K562 (cell line): ENCODE measurements around the gene USP7. TPM values are rescaled to one million over a fixed set of nuclear protein-coding genes. Genes with fewer than 3 reads are reported as not detected.

ENCODE experiments used
- CBFA2T2 ChIP-seq: fragments of 450-650 bp; conservative IDR thresholded peaks from 2 replicates; pipeline ENCODE4 v1.6.1; 2017; ENCODE audit warnings: mild to moderate bottlenecking
- CBFB ChIP-seq: sonication (generic); formaldehyde crosslinking; IDR thresholded peaks from 2 replicates; pipeline ENCODE4 v1.4.0; 2020; ENCODE audit warnings: mild to moderate bottlenecking, missing genetic modification reagents
- CHD4 ChIP-seq: fragments of 200-600 bp; sonication (generic); IDR thresholded peaks from 3 replicates; pipeline ENCODE4 v1.6.1; 2012; ENCODE audit warnings: low read depth, mild to moderate bottlenecking, mixed read lengths, low read length, inconsistent platforms; ENCODE audit not compliant: insufficient read depth, insufficient replicate concordance, poor library complexity, severe bottlenecking
- DACH1 ChIP-seq: fragments of 450-650 bp; IDR thresholded peaks from 2 replicates; pipeline ENCODE4 v1.6.1; 2018; ENCODE audit not compliant: partially characterized antibody
- EHMT2 ChIP-seq: fragments of 450-650 bp; IDR thresholded peaks from 2 replicates; pipeline ENCODE4 v1.6.1; 2018; ENCODE audit warnings: antibody characterized with exemption
- HIVEP1 ChIP-seq: fragments of 250-450 bp; sonication (Bioruptor Pico); IDR thresholded peaks from 2 replicates; pipeline ENCODE4 v1.4.0; 2020; ENCODE audit warnings: mild to moderate bottlenecking
- KDM4B ChIP-seq, 2 experiments: fragments of 450-650 bp in 1 of 2; sonication (generic) in 1 of 2; IDR thresholded peaks; 2 replicates each; pipeline ENCODE4 v1.6.1; 2016 to 2017; ENCODE audit warnings: borderline replicate concordance in 2 of 2, antibody characterized with exemption in 1 of 2, low read depth in 1 of 2, mild to moderate bottlenecking in 1 of 2
- MCM2 ChIP-seq: fragments of 450-650 bp; IDR thresholded peaks from 2 replicates; pipeline ENCODE4 v1.6.1; 2017; ENCODE audit warnings: low read depth, mild to moderate bottlenecking
- YY1 ChIP-seq, 3 experiments: IDR thresholded peaks; 2 replicates each; pipeline ENCODE4 v1.6.1; 2011; ENCODE audit warnings: low read length in 2 of 3, mild to moderate bottlenecking in 2 of 3, moderate library complexity in 2 of 3, borderline replicate concordance in 1 of 3, control low read depth in 1 of 3, low read depth in 1 of 3; ENCODE audit not compliant: insufficient read depth in 3 of 3, insufficient replicate concordance in 2 of 3, control insufficient read depth in 1 of 3, insufficient read length in 1 of 3; ENCODE audit errors: extremely low read depth in 1 of 3
- ZNF696 ChIP-seq: fragments of 250-450 bp; sonication (Bioruptor Pico); conservative IDR thresholded peaks from 2 replicates; pipeline ENCODE4 v1.4.0; 2020; ENCODE audit warnings: mild to moderate bottlenecking, moderate library complexity
- ZSCAN29 ChIP-seq: fragments of 450-650 bp; IDR thresholded peaks from 2 replicates; pipeline ENCODE4 v1.6.1; 2017
- polyA plus RNA-seq, 8 experiments: library from polyadenylated mRNA; depleted of rRNA in 4 of 8; stranded (reverse) in 5 of 8; unstranded in 3 of 8; fragments of >200 nt; fragmentation: Nextera tagmentation in 2 of 8; fragmentation: Illumina TruSeq in 1 of 8; extraction: Ambion mirVana in 2 of 8; extraction: Trizol in 1 of 8; gene quantifications; 2 replicates each; pipeline versions ENCODE4 v1.2.1 to v1.2.3, GENCODE V29; 2011 to 2014; ENCODE audit warnings: inconsistent platforms in 1 of 8, missing spikeins in 1 of 8
- total RNA-seq, 7 experiments: library from RNA; depleted of rRNA in 6 of 7; stranded (reverse); fragments of >200 nt in 6 of 7; fragmentation: Illumina TruSeq in 2 of 7; extraction: Trizol in 2 of 7; gene quantifications; 2 replicates each; pipeline versions ENCODE4 v1.2.1 to v1.2.3, GENCODE V29; 2011 to 2021; ENCODE audit warnings: low replicate concordance in 1 of 7
- TF ChIP-seq, protein P1 (sequence below): sonication (generic); formaldehyde crosslinking; IDR thresholded peaks from 2 replicates; pipeline ENCODE4 v1.8.1; 2023; ENCODE audit warnings: missing genetic modification reagents, mild to moderate bottlenecking, borderline replicate concordance
- TF ChIP-seq, protein P2 (sequence below): fragments of 200-800 bp; sonication (Bioruptor generic); IDR thresholded peaks from 2 replicates; pipeline ENCODE4 v1.6.1; 2017; ENCODE audit warnings: missing genetic modification characterization, missing compliant biosample characterization
- TF ChIP-seq, protein P3 (sequence below): fragments of 450-650 bp; formaldehyde crosslinking; IDR thresholded peaks from 2 replicates; pipeline ENCODE4 v1.4.0; 2020; ENCODE audit warnings: mild to moderate bottlenecking, moderate library complexity
- TF ChIP-seq, protein P4 (sequence below): fragments of 150-350 bp; IDR thresholded peaks from 2 replicates; pipeline ENCODE4 v1.6.1; 2014; ENCODE audit warnings: low read depth, mild to moderate bottlenecking, low read length, borderline replicate concordance

Gene USP7
- total and polyA plus RNA-seq, 9 of the 15 experiments (the other 6 are each of a cell fraction or from before 2014, with no cell fraction given), result 17.1 to 145 (median 57.9) TPM

DNA sequence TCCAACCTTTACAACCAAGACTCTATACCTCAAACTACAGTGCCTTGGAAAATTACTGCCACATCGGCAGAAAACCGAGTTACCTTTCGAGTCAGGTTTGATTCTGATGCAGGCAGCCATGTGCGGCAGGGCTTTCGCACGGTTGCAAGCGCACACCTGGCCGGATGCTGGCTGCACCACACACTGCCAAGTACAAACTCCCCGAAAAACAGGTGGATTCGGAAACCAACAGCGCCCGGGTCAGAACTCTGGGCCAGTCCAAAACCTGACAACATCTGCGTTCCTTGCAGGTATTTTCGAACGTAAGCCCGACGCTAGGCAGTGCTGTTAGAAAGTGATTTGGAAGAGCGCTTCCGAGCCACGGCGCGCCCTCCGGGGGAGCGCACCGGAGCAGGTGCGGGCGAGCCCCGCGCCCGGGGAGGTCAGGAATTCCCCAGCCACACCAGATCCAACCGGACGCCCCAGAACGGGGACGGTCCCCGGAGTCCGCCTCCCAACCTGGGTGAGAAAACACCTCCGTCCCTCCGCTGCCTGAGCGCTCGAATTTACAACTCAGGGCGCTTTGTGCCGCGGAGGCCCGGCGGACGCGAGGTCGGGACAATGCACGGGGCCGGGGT lies 1.2 kb downstream of the USP7 start (continued):
- TF ChIP-seq CHD4 (no peak), EHMT2 (no peak), ZNF696 (CRISPR knock-in tag) (no peak), CBFB (no peak), KDM4B (IDR thresholded peaks at IDR 0.05; ENCODE audit: borderline replicate concordance in 2 of 2, low read depth in 1 of 2) (no peak), DACH1 (no peak), YY1 (IDR thresholded peaks at IDR 0.05; ENCODE audit: borderline replicate concordance in 1 of 3, control insufficient read depth in 1 of 3, extremely low read depth in 1 of 3, insufficient read depth in 3 of 3, insufficient read length in 1 of 3, insufficient replicate concordance in 2 of 3, low read depth in 1 of 3, low read length in 2 of 3) (no peak), CBFA2T2 (no peak), ZSCAN29 (no peak), MCM2 (no peak), HIVEP1 (CRISPR knock-in tag) (no peak)
- TF ChIP-seq, protein P1, sequence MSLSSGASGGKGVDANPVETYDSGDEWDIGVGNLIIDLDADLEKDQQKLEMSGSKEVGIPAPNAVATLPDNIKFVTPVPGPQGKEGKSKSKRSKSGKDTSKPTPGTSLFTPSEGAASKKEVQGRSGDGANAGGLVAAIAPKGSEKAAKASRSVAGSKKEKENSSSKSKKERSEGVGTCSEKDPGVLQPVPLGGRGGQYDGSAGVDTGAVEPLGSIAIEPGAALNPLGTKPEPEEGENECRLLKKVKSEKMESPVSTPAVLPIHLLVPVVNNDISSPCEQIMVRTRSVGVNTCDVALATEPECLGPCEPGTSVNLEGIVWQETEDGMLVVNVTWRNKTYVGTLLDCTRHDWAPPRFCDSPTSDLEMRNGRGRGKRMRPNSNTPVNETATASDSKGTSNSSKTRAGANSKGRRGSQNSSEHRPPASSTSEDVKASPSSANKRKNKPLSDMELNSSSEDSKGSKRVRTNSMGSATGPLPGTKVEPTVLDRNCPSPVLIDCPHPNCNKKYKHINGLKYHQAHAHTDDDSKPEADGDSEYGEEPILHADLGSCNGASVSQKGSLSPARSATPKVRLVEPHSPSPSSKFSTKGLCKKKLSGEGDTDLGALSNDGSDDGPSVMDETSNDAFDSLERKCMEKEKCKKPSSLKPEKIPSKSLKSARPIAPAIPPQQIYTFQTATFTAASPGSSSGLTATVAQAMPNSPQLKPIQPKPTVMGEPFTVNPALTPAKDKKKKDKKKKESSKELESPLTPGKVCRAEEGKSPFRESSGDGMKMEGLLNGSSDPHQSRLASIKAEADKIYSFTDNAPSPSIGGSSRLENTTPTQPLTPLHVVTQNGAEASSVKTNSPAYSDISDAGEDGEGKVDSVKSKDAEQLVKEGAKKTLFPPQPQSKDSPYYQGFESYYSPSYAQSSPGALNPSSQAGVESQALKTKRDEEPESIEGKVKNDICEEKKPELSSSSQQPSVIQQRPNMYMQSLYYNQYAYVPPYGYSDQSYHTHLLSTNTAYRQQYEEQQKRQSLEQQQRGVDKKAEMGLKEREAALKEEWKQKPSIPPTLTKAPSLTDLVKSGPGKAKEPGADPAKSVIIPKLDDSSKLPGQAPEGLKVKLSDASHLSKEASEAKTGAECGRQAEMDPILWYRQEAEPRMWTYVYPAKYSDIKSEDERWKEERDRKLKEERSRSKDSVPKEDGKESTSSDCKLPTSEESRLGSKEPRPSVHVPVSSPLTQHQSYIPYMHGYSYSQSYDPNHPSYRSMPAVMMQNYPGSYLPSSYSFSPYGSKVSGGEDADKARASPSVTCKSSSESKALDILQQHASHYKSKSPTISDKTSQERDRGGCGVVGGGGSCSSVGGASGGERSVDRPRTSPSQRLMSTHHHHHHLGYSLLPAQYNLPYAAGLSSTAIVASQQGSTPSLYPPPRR (CRISPR knock-in tag), result no peak
- TF ChIP-seq, protein P2, sequence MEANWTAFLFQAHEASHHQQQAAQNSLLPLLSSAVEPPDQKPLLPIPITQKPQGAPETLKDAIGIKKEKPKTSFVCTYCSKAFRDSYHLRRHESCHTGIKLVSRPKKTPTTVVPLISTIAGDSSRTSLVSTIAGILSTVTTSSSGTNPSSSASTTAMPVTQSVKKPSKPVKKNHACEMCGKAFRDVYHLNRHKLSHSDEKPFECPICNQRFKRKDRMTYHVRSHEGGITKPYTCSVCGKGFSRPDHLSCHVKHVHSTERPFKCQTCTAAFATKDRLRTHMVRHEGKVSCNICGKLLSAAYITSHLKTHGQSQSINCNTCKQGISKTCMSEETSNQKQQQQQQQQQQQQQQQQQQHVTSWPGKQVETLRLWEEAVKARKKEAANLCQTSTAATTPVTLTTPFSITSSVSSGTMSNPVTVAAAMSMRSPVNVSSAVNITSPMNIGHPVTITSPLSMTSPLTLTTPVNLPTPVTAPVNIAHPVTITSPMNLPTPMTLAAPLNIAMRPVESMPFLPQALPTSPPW (CRISPR knock-in tag), result no peak
- TF ChIP-seq, protein P3, sequence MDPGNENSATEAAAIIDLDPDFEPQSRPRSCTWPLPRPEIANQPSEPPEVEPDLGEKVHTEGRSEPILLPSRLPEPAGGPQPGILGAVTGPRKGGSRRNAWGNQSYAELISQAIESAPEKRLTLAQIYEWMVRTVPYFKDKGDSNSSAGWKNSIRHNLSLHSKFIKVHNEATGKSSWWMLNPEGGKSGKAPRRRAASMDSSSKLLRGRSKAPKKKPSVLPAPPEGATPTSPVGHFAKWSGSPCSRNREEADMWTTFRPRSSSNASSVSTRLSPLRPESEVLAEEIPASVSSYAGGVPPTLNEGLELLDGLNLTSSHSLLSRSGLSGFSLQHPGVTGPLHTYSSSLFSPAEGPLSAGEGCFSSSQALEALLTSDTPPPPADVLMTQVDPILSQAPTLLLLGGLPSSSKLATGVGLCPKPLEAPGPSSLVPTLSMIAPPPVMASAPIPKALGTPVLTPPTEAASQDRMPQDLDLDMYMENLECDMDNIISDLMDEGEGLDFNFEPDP (CRISPR knock-in tag), result no peak
- TF ChIP-seq, protein P4, sequence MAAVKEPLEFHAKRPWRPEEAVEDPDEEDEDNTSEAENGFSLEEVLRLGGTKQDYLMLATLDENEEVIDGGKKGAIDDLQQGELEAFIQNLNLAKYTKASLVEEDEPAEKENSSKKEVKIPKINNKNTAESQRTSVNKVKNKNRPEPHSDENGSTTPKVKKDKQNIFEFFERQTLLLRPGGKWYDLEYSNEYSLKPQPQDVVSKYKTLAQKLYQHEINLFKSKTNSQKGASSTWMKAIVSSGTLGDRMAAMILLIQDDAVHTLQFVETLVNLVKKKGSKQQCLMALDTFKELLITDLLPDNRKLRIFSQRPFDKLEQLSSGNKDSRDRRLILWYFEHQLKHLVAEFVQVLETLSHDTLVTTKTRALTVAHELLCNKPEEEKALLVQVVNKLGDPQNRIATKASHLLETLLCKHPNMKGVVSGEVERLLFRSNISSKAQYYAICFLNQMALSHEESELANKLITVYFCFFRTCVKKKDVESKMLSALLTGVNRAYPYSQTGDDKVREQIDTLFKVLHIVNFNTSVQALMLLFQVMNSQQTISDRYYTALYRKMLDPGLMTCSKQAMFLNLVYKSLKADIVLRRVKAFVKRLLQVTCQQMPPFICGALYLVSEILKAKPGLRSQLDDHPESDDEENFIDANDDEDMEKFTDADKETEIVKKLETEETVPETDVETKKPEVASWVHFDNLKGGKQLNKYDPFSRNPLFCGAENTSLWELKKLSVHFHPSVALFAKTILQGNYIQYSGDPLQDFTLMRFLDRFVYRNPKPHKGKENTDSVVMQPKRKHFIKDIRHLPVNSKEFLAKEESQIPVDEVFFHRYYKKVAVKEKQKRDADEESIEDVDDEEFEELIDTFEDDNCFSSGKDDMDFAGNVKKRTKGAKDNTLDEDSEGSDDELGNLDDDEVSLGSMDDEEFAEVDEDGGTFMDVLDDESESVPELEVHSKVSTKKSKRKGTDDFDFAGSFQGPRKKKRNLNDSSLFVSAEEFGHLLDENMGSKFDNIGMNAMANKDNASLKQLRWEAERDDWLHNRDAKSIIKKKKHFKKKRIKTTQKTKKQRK, result no peak
